Measurements from ENCODE around the gene C12orf42.

- TF ChIP-seq CTCF (IDR thresholded peaks at IDR 0.05) (no peak), POLR2A (IDR thresholded peaks at IDR 0.05) (no peak)
Measured at GRCh38 chr12:103470664-103471063, 25.1 kb downstream of the C12orf42 start.

Measured in Peyer's patch (tissue), 4 donors.